Measurements from ENCODE around the gene IFT74. TPM values are rescaled to one million over a fixed set of nuclear protein-coding genes. Genes with fewer than 3 reads are reported as not detected.

The IFT74 gene
- total and polyA plus RNA-seq, 10 of the 15 experiments (the other 5 are each of a cell fraction or from before 2014, with no cell fraction given): 7.6 to 15.4 (median 12.3) TPM

- Histone ChIP-seq H3K27me3 (replicated peaks in 1 of 2; ENCODE audit: control insufficient read depth in 2 of 2, insufficient read depth in 2 of 2, low read length in 1 of 2) (no peaks in the 10 kb centered on the region), H3K4me3 (no peak overlapping the region), H3K9ac (ENCODE audit: control insufficient read depth, insufficient read depth, low read length) (no peak overlapping the region), H2AFZ (ENCODE audit: control insufficient read depth, low read depth, low read length) (no peak overlapping the region), H3K4me1 (ENCODE audit: control insufficient read depth, insufficient read depth, low read length) (no peaks in the 10 kb centered on the region), H3K79me2 (ENCODE audit: control insufficient read depth, insufficient read depth, low read length) (no peaks in the 10 kb centered on the region), H3K36me3 (ENCODE audit: control insufficient read depth in 2 of 2, insufficient read depth in 2 of 2, low read length in 1 of 2) (peaks cover 0 to 2% of the 10 kb centered on the region in 2 experiments; a peak in 1 of 4 replicates), H3K27ac (ENCODE audit: control insufficient read depth, insufficient read depth) (no peak overlapping the region), H4K20me1 (ENCODE audit: control insufficient read depth, insufficient read depth) (no peaks in the 10 kb centered on the region), H3K4me2 (ENCODE audit: control insufficient read depth, insufficient read depth) (no peak overlapping the region), H3K9me3 (replicated peaks; ENCODE audit: control insufficient read depth, insufficient read depth, low read length) (no peaks in the 10 kb centered on the region)
- in situ Hi-C loops (cut with MboI): no loop called here
- ATAC-seq: no peak
- intact Hi-C loops (cut with micrococcal nuclease; ENCODE audit: unreplicated experiment): no loop called here
- BruUV-seq (replicated peaks): no TSS peak
- ChIA-PET CTCF (no interaction called here), SMC1A (ENCODE audit: uncharacterized antibody, unreplicated experiment) (interaction anchor here (1.0 to 1.4 kb wide), 2 partner anchors 13 to 121 kb away, joined by 3 to 6 read pairs; no protein-coding TSS in a partner anchor), POLR2A (no interaction called here), RAD21 (ENCODE audit: unreplicated experiment) (no interaction called here)
- DNase-seq (ENCODE audit: low read depth, low spot score): no peak
- FAIRE-seq: no peak
- TF ChIP-seq ZNF207 (IDR thresholded peaks at IDR 0.05; ENCODE audit: borderline replicate concordance): no peak
- no peak for TF ChIP-seq ZNF592 (IDR thresholded peaks at IDR 0.05)
- no peak for TF ChIP-seq SIX5 (IDR thresholded peaks at IDR 0.05; ENCODE audit: low read depth, low read length, severe bottlenecking)
- no peak for TF ChIP-seq TBL1XR1 (IDR thresholded peaks at IDR 0.05; ENCODE audit: low read depth, low read length)
- TF ChIP-seq, protein P1, sequence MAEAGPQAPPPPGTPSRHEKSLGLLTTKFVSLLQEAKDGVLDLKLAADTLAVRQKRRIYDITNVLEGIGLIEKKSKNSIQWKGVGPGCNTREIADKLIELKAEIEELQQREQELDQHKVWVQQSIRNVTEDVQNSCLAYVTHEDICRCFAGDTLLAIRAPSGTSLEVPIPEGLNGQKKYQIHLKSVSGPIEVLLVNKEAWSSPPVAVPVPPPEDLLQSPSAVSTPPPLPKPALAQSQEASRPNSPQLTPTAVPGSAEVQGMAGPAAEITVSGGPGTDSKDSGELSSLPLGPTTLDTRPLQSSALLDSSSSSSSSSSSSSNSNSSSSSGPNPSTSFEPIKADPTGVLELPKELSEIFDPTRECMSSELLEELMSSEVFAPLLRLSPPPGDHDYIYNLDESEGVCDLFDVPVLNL (IDR thresholded peaks at IDR 0.05; ENCODE audit: low read depth, low read length): no peak
- no peak for TF ChIP-seq HDAC2 (IDR thresholded peaks at IDR 0.05)
- TF ChIP-seq EGR1 (IDR thresholded peaks at IDR 0.05; ENCODE audit: borderline replicate concordance in 1 of 2, low read depth in 2 of 2, low read length in 2 of 2): no peak
- TF ChIP-seq KLF5 (IDR thresholded peaks at IDR 0.05; ENCODE audit: partially characterized antibody): no peak
- no peak for TF ChIP-seq KAT2A (conservative IDR thresholded peaks at IDR 0.05; ENCODE audit: control insufficient read depth, low read depth, low read length)
- TF ChIP-seq SRF (IDR thresholded peaks at IDR 0.05; ENCODE audit: low read depth in 2 of 2, low read length in 2 of 2): no peak
- no peak for TF ChIP-seq ZBTB4 (CRISPR knock-in tag; IDR thresholded peaks at IDR 0.05)
- no peak for TF ChIP-seq MEF2B (IDR thresholded peaks at IDR 0.05; ENCODE audit: partially characterized antibody, poor library complexity, severe bottlenecking)
- TF ChIP-seq IRF4 (IDR thresholded peaks at IDR 0.05; ENCODE audit: low read depth, low read length): no peak
- TF ChIP-seq IKZF2 (IDR thresholded peaks at IDR 0.05): no peak
- no peak for TF ChIP-seq ESRRA (IDR thresholded peaks at IDR 0.05; ENCODE audit: low read length)
Measured at GRCh38 chr9:27059907-27060306, 103.7 kb downstream of the IFT74 start.

Data from GM12878 (cell line).